ENCODE results near the gene RAB8B. TPM values are rescaled to one million over a fixed set of nuclear protein-coding genes. Genes with fewer than 3 reads are reported as not detected.

RAB8B gene
- total RNA-seq, 1 donor from 2014 or later, result 93.1 TPM

DNA sequence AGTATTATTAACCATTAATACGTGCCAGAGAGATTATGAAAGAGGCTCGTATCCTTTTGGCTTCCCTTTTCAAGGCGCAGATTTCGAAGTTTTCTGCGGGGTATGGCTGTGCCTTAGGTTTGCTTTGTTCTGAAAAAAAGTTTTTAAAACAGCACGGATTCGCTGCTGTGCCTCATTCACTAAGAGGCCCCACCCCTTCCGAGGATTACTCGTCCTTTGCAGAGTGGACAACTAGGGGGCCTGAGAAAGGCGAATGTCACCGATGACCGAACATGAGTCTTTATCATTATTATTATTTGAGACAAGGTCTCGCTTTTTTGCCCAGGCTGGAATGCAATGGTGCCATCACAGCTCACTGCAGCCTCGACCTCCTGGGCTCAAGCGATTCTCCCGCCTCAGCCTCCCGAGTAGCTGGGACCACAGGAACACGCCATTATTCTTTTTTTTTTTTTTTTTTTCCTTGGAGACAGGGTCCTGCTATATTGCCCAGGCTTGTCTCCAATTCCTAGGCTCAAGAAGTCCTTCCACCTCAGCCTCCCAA lies 31.4 kb upstream of the RAB8B start:
- POLR2A ChIA-PET, result interaction anchor here (0.6 to 3.1 kb wide), 19 partner anchors 8 to 347 kb away, joined by 3 to 32 read pairs (median 4); partner anchors contain the start of genes APH1B, LACTB, RAB8B and USP3
- DNase-seq, result no peak
- CTCF ChIA-PET, result interaction anchor here (0.9 to 1.4 kb wide), 5 partner anchors 9 to 120 kb away, joined by 3 to 5 read pairs (median 3); no protein-coding TSS in a partner anchor
- no peaks in the 10 kb centered on the region for H3K9me3 Mint-ChIP-seq
- H3K27me3 Mint-ChIP-seq, result no peaks in the 10 kb centered on the region
- peaks cover 21% of the 10 kb centered on the region for H3K36me3 Mint-ChIP-seq (ENCODE audit: low read depth)
- peak overlapping the region; percentile 89 for H3K27ac Mint-ChIP-seq
- TF ChIP-seq, protein P1, sequence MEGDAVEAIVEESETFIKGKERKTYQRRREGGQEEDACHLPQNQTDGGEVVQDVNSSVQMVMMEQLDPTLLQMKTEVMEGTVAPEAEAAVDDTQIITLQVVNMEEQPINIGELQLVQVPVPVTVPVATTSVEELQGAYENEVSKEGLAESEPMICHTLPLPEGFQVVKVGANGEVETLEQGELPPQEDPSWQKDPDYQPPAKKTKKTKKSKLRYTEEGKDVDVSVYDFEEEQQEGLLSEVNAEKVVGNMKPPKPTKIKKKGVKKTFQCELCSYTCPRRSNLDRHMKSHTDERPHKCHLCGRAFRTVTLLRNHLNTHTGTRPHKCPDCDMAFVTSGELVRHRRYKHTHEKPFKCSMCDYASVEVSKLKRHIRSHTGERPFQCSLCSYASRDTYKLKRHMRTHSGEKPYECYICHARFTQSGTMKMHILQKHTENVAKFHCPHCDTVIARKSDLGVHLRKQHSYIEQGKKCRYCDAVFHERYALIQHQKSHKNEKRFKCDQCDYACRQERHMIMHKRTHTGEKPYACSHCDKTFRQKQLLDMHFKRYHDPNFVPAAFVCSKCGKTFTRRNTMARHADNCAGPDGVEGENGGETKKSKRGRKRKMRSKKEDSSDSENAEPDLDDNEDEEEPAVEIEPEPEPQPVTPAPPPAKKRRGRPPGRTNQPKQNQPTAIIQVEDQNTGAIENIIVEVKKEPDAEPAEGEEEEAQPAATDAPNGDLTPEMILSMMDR (IDR thresholded peaks at IDR 0.05), result no peak
- H3K4me1 Mint-ChIP-seq, result peaks cover 34% of the 10 kb centered on the region
- peak overlapping the region; percentile 88 for H3K4me3 Mint-ChIP-seq
- ATAC-seq (ENCODE audit: low read depth), result peak; percentile 22
- intact Hi-C loops (cut with micrococcal nuclease), result loop anchor here (1.0 to 5.0 kb wide), 7 partner anchors 31 to 244 kb away; partner anchors contain the start of genes APH1B and RAB8B

DNA sequence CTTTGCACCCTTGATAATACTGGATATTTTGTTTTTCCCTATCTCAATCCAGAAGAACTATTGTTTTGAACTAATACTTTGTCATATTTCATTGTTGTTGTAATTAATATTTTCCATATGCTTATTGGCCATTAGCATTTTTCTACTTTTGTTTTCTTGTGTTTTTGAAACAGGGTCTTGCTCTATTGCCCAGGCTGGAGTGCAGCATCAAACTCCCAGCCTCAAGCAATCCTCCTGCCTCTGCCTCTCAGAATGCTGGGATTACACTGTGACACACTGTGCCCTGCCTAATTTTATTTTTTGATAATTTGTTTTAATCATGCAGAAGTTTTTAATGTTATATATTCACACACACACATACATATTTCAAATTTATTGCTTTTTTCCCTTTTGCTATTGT lies 28.8 kb upstream of the RAB8B start:
- CTCF ChIA-PET, result no interaction called here
- POLR2A ChIA-PET, result no interaction called here
- TF ChIP-seq, protein P1 (IDR thresholded peaks at IDR 0.05), result no peak
- Mint-ChIP-seq H3K4me1 (peaks cover 29% of the 10 kb centered on the region), H3K27me3 (no peaks in the 10 kb centered on the region), H3K36me3 (ENCODE audit: low read depth) (peaks cover 11% of the 10 kb centered on the region), H3K4me3 (no peak overlapping the region), H3K27ac (no peak overlapping the region), H3K9me3 (no peaks in the 10 kb centered on the region)
- ATAC-seq (ENCODE audit: low read depth), result no peak
- intact Hi-C loops (cut with micrococcal nuclease), result no loop called here
- DNase-seq, result no peak

DNA sequence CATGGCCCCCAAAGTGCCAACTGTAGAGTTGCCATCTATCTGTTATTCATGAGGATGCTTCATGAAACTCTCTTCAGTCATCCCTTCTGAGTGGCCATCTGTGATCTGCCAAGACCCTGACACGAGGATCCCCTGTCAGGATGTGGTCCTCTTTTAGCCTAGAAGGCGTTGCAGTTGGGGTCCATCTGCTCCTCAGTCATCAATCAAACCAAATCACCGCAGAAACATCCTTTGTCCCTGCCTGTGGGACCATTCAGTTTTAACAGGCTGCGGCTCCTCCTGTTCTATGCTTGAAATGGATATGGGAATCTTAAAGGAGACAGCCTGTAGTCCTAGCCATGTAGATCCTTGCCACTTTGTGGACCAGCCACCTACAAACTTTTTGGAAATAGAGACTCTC lies 26.2 kb upstream of the RAB8B start:
- CTCF ChIA-PET, result no interaction called here
- POLR2A ChIA-PET, result interaction anchor here (0.7 kb wide), 1 partner anchor 45 kb away, joined by 3 read pairs; no protein-coding TSS in a partner anchor
- Mint-ChIP-seq H3K4me3 (no peak overlapping the region), H3K36me3 (ENCODE audit: low read depth) (no peaks in the 10 kb centered on the region), H3K27ac (no peak overlapping the region), H3K4me1 (peaks cover 15% of the 10 kb centered on the region), H3K27me3 (no peaks in the 10 kb centered on the region), H3K9me3 (no peaks in the 10 kb centered on the region)
- ATAC-seq (ENCODE audit: low read depth), result no peak
- TF ChIP-seq, protein P1 (IDR thresholded peaks at IDR 0.05), result no peak
- intact Hi-C loops (cut with micrococcal nuclease), result no loop called here
- DNase-seq, result no peak

DNA sequence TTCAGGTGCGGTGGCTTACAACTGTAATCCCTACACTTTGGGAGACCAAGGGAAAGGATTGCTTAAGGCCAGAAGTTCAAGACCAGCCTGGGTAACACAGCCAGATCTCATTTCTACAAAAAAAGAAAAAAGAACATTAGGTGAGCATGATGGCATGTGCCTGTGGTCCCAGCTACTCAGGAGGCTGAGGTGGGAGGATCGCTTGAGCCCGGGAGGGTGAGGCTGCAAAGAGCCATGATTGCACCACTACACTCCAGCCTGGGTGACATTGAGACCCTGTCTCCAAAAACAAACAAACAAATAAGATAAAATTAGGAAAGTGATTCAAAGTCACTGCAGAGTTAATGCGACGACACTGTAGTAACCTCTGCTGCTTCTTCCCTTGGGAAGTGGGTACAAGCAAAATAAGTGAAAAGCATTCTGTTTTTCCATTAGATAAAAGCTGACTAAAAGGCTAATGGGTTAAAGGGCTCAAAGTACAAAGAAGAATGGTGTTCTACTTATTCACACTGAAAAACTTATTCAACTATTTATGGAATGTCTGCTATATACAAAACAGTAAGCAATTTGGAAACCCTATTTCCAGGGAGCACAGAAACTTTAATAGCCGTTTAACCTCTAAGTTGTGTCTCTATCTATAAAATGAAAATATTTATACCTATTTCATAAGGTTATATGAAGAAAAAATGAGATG lies 24.1 kb upstream of the RAB8B start:
- Mint-ChIP-seq H3K27ac (no peak overlapping the region), H3K4me3 (no peak overlapping the region), H3K9me3 (no peaks in the 10 kb centered on the region), H3K4me1 (peaks cover 14% of the 10 kb centered on the region), H3K27me3 (no peaks in the 10 kb centered on the region), H3K36me3 (ENCODE audit: low read depth) (no peaks in the 10 kb centered on the region)
- intact Hi-C loops (cut with micrococcal nuclease), result no loop called here
- TF ChIP-seq, protein P1 (IDR thresholded peaks at IDR 0.05), result no peak
- no peak for DNase-seq
- ChIA-PET CTCF (interaction anchor here (1.4 to 1.9 kb wide), 2 partner anchors 118 to 236 kb away, joined by 5 read pairs; no protein-coding TSS in a partner anchor), POLR2A (interaction anchor here (1.6 kb wide), 1 partner anchor 27 kb away, joined by 4 read pairs; no protein-coding TSS in a partner anchor)
- no peak for ATAC-seq (ENCODE audit: low read depth)

DNA sequence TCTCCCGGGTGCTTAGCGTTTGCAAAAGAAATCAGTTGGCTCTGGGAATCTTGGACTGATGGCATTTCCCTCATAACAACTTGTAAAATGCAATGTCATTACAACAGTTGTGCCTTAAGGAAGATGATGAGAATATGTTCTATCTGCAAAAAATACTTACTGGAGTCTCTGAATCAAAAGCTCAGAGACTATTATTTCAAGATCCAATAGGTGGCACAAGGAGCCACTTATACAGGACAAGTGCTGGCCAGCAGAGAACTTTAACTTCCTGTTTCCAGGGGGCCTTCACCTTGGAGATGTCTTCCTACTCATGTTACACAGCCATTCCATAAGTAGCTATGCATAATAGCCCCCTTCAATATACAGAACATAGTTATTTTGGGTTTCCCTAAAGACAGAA lies 23.2 kb upstream of the RAB8B start:
- Mint-ChIP-seq H3K4me1 (peaks cover 14% of the 10 kb centered on the region), H3K4me3 (no peak overlapping the region), H3K27ac (no peak overlapping the region), H3K27me3 (no peaks in the 10 kb centered on the region), H3K36me3 (ENCODE audit: low read depth) (no peaks in the 10 kb centered on the region), H3K9me3 (no peaks in the 10 kb centered on the region)
- CTCF ChIA-PET, result interaction anchor here (0.7 to 1.9 kb wide), 5 partner anchors 9 to 236 kb away, joined by 3 to 5 read pairs (median 3); partner anchors contain the start of gene RPS27L
- TF ChIP-seq, protein P1 (IDR thresholded peaks at IDR 0.05), result no peak
- ATAC-seq (ENCODE audit: low read depth), result peak; percentile 38
- DNase-seq, result no peak
- POLR2A ChIA-PET, result interaction anchor here (0.6 to 1.6 kb wide), 4 partner anchors 9 to 45 kb away, joined by 3 to 5 read pairs (median 4); partner anchors contain the start of gene RPS27L
- intact Hi-C loops (cut with micrococcal nuclease), result no loop called here
